ENCODE measurements around the gene C14orf93. TPM values are rescaled to one million over a fixed set of nuclear protein-coding genes. Genes with fewer than 3 reads are reported as not detected.

Gene C14orf93
- total RNA-seq, 3 donors from 2014 or later = 3.6 to 5.4 (median 5.1) TPM

DNA sequence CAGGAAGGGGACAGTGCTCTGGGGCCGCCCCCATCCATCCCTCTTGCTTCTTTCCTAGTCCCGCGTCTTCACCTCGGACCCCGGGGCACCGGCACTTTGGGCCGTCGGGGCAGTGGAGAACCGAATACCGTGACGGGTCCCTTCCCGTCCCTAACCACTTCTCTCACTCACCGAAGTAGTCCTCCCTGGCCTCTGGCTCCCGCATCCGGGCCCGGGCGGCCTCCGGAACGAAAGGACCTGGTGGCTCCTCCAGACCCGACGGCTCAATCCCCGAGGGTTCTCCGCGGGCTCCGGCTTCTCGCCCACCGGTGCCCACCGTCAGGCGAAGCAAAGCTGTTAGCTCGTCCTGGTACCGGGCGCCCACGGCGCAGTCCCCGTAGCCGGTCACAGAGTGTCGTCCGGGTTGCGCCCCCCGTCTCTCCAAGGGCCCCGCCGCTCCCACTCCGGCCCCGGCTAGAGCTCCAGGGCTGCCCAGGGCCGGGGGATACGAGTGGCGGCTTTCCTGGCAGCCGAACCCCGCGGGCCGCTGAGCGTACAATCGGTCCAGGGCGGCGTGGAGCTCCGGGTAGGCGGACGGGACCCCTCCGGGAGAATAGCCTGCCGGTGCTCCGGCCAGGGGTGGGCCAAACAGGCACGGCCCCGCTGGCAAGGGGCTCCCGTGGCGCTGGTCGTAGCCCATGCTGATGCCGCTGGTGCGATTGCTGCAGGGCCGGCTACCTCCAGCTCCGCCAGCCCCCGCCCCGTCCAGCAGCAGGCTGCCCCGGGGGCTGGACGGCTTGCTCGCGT lies 28.7 kb downstream of the C14orf93 start:
- Mint-ChIP-seq H3K4me3 (peak overlapping the region; percentile 58), H3K9me3 (no peaks in the 10 kb centered on the region), H3K4me1 (ENCODE audit: low read depth) (peaks cover 6% of the 10 kb centered on the region), H3K27me3 (ENCODE audit: low read depth) (peaks cover 5% of the 10 kb centered on the region), H3K36me3 (ENCODE audit: insufficient read depth) (no peaks in the 10 kb centered on the region)
- ATAC-seq (peak in 1 of 2 donors; percentile 7), DNase-seq (no peak)

DNA sequence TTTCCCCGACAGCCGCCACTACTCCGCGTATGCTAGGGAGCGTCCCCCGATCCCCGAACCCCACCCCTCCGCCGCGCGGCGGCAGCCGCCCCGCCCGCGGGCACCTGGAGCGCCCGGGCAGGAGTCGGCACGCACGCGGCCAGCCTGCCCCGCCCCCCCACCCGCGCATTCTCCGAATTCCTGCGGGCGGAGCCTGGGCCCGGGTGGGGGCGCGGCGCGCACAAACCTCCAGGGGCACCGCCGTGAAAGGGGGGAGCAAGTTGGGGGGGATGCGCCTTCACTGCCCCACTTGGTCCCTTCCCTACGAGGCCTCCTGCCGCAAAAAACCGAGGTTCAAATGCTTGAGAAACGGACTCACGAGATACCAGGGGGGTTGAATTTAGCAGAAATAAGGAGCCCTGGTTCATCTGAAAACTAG lies 29.3 kb downstream of the C14orf93 start:
- no peaks in the 10 kb centered on the region for H3K36me3 Mint-ChIP-seq (ENCODE audit: insufficient read depth)
- H3K4me3 Mint-ChIP-seq = peak overlapping the region; percentile 58
- DNase-seq (peak; percentile 34), ATAC-seq (peak; percentile 27 to 36)
- no peaks in the 10 kb centered on the region for H3K9me3 Mint-ChIP-seq
- peaks cover 6% of the 10 kb centered on the region for H3K4me1 Mint-ChIP-seq (ENCODE audit: low read depth)
- peaks cover 5% of the 10 kb centered on the region for H3K27me3 Mint-ChIP-seq (ENCODE audit: low read depth)

DNA sequence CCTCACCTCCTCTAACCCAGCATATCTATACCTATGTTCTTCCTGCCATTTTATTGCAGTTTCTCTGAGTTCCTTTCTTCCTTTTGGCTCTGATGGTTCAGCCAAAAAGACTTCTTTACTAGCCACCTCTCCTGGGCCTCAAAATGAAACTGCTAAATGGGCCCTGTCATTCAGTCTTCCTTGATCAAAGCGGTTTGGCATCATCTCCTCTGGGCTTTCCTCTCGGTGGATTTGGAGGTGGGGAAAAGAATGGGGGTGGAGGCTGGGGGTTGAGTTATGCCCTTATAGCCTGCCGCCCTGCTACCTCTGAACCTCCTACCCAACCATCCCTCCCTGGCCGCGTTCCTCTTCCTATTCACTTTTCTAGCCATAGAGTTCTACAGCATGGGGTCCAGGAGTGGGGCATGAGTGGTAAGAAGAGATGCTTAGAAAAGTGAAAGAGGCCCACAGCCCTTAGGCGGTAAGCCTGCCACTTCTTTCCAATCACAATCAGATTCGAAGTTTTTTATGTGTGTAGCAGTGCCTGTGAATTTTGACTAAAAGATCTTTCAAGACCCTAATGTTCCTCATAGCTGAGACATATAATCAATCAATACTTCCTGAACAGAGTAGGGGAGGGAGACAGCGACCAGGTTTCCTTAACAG lies 30.1 kb downstream of the C14orf93 start:
- Mint-ChIP-seq H3K9me3 (no peaks in the 10 kb centered on the region), H3K36me3 (ENCODE audit: insufficient read depth) (no peaks in the 10 kb centered on the region), H3K4me1 (ENCODE audit: low read depth) (peaks cover 6% of the 10 kb centered on the region), H3K27me3 (ENCODE audit: low read depth) (peaks cover 5% of the 10 kb centered on the region), H3K4me3 (peak overlapping the region; percentile 57)
- ATAC-seq (no peak), DNase-seq (no peak)

DNA sequence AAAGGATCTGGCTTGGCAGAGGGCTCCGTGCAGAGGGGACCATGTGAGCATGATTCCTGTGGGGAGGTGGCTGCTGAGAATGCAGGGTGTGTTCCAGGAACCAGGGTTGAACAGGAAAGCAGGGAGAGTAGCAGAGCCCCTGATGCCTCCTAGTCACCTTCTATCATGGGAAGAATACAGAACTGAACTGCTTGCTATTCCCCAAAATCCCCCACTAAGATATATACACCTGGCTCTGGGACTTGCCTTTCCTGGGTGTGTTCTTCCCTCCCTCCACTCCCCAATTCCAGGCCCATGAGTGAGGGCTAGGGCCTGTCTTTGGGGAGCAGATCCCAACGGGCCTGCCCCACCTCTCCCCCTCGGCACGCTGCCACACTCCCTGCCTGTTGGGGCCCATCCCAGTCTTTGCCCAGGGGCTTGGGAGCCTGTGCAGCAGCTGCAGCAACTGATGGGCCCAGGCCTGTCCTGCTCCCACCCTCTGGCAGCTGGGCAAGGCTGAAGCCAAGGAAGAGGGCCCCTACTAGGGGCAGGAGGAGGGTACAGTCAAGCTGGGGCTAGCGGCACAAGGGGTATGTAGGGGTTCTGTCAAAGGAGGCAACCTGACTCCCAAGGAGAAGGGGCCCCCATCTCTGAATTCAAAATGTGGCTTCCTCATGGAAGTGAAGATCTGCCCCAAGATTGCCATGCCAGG lies 30.8 kb downstream of the C14orf93 start:
- Mint-ChIP-seq H3K4me3 (no peak overlapping the region), H3K4me1 (ENCODE audit: low read depth) (peaks cover 6% of the 10 kb centered on the region), H3K9me3 (no peaks in the 10 kb centered on the region), H3K36me3 (ENCODE audit: insufficient read depth) (no peaks in the 10 kb centered on the region), H3K27me3 (ENCODE audit: low read depth) (peaks cover 5% of the 10 kb centered on the region)
- DNase-seq = no peak
- ATAC-seq = no peak

DNA sequence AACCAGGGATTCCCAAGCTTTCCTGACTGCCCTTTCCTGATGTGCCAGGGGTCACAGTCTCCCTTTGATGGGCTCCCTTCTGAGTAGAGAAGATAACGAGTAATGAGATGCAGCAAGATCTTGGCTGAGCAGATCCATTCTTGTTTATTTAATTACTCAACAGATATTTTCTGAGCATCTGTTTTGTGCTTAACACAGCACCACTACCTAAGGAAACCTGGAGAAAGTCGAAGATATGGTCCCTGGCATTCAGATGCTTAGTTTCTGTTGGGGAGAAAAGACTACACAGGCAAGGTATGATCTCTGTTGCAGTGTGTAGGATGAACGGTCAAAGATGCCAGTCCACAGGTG lies 31.5 kb downstream of the C14orf93 start:
- Mint-ChIP-seq H3K4me1 (ENCODE audit: low read depth) (peaks cover 6% of the 10 kb centered on the region), H3K36me3 (ENCODE audit: insufficient read depth) (no peaks in the 10 kb centered on the region), H3K9me3 (no peaks in the 10 kb centered on the region), H3K4me3 (no peak overlapping the region), H3K27me3 (ENCODE audit: low read depth) (peaks cover 5% of the 10 kb centered on the region)
- DNase-seq (no peak), ATAC-seq (no peak)

DNA sequence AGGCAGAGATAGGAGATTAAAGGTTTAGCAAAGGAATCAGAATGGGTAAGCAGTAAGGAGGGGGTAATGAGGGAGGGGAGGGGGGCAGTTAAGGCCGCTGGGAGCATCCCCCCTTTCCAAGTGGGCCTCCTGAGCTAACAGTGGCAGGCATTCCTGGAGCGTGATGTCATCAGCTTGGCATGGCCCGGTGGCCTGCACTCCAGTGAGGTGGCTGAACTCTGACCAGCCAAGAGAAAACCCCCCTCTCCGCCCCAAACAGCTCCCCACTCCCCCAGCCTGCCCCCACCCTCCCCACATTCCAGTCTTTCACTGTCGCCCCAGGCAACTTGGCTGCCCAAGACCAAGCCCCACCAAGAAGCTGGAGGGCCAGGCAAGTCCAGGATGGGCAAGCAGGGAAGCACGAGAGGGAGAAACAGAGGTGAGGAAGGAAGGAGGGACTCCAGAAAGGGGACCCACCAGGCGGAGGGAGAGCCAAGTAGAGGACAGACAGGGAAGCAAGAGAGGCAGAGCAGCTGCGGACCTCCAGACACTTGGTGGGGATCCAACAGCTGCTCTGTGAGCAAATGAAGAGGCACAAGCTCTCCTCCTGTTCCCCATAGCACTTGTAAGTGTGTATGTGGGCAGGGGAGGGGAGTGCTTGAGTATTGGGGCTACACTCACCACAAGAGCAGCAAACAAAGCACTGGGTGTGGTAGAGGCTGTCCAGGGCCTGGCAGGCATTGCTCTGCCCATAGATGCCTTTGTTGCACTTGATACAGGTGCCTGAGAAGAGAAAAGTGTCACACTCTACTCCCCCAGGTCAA lies 32.1 kb downstream of the C14orf93 start:
- Mint-ChIP-seq H3K36me3 (ENCODE audit: insufficient read depth) (no peaks in the 10 kb centered on the region), H3K4me3 (no peak overlapping the region), H3K4me1 (ENCODE audit: low read depth) (peaks cover 6% of the 10 kb centered on the region), H3K27me3 (ENCODE audit: low read depth) (peaks cover 5% of the 10 kb centered on the region), H3K9me3 (no peaks in the 10 kb centered on the region)
- ATAC-seq = no peak
- no peak for DNase-seq

DNA sequence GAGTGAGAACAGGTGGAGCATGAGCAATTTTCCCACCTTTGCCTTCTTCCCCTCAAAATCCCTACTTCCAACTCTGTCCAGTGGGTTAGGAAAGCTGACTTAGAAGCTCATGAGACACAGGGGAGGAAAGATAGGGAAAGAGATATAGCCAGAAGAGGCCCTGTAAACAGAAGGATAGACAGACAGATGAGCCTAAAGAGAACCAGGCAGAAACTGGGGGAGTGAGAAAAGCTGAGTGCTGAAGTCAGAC lies 32.6 kb downstream of the C14orf93 start:
- peaks cover 5% of the 10 kb centered on the region for H3K27me3 Mint-ChIP-seq (ENCODE audit: low read depth)
- ATAC-seq = no peak
- H3K4me1 Mint-ChIP-seq (ENCODE audit: low read depth) = peaks cover 6% of the 10 kb centered on the region
- DNase-seq = no peak
- H3K9me3 Mint-ChIP-seq = no peaks in the 10 kb centered on the region
- H3K36me3 Mint-ChIP-seq (ENCODE audit: insufficient read depth) = no peaks in the 10 kb centered on the region
- no peak overlapping the region for H3K4me3 Mint-ChIP-seq

DNA sequence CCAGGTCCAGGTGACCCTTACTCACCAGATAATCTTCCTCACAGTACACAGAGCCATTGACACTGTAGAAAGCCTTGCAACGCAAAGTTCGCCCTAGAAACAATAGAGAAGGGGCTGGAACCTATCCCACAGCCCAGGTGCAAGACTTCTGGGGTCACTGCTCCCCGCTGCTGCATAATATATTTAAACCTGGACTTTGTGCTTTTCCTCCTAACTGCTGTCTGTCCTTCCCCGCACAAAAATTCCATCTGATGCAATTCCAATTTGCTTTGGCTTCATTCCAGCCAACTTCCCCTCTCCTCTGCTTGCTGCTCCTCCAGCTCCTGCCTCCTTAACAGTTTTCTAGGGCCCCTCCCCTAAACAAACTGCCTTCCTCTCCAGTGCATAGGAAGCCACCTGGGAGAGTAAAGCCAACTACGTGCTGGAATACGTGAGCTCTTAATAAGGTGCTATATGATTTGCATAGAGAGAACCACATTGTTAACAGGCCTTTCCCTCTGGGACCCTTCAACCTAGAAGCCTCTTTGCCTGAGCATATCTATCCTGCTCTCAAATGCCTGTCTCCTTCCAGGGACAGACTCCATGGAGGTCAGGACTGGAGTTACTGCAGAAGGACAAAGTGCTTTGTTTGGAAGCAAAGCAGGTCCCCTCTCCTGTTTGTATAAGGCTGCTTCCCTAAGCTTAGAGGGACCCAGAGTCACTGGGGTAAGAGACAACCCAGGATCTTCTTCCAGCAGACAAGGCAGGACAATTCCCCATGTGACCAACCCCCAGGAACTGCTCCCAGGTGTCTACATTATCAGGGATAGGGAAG lies 33.1 kb downstream of the C14orf93 start:
- Mint-ChIP-seq H3K36me3 (ENCODE audit: insufficient read depth) (no peaks in the 10 kb centered on the region), H3K9me3 (no peaks in the 10 kb centered on the region), H3K4me1 (ENCODE audit: low read depth) (peaks cover 6% of the 10 kb centered on the region), H3K27me3 (ENCODE audit: low read depth) (peaks cover 5% of the 10 kb centered on the region), H3K4me3 (no peak overlapping the region)
- ATAC-seq = no peak
- DNase-seq = no peak

DNA sequence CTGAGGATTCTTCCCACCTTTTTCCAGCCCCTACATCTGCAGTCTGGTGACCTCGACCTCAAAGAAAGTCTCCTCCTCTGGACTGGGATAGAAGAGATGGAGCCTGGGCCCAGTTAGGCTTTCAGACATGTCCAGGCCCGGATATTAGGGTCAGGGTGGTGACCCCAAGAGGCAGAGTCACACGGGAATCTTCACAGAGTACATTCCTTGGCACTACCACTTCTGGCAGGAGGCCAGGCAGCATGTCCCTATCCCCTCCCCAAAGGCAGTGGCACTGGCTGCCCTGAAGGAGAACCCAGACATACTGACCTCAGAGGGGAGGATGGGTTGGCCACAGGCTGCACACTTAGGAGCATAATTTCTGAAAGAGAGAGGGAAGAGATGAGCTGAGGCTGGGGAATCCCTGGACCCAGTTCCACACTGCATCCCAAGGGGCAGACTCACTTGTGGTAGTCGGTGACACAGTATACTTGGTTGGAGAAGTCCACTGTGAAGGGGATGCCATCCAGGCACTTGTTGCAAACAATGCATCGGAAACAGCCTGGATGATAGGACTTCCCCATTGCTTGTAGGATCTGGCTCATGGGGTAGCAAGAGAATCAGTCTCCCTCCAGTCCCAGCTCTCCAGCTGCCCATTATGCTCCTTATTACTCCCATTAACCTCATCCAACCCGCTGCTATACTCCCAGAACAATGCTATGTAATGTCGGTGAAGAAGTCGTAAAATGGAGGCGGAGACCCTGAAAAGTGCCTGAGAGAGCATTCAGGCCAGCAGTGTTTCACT lies 35.2 kb downstream of the C14orf93 start:
- H3K4me1 Mint-ChIP-seq (ENCODE audit: low read depth) = no peaks in the 10 kb centered on the region
- ATAC-seq = no peak

DNA sequence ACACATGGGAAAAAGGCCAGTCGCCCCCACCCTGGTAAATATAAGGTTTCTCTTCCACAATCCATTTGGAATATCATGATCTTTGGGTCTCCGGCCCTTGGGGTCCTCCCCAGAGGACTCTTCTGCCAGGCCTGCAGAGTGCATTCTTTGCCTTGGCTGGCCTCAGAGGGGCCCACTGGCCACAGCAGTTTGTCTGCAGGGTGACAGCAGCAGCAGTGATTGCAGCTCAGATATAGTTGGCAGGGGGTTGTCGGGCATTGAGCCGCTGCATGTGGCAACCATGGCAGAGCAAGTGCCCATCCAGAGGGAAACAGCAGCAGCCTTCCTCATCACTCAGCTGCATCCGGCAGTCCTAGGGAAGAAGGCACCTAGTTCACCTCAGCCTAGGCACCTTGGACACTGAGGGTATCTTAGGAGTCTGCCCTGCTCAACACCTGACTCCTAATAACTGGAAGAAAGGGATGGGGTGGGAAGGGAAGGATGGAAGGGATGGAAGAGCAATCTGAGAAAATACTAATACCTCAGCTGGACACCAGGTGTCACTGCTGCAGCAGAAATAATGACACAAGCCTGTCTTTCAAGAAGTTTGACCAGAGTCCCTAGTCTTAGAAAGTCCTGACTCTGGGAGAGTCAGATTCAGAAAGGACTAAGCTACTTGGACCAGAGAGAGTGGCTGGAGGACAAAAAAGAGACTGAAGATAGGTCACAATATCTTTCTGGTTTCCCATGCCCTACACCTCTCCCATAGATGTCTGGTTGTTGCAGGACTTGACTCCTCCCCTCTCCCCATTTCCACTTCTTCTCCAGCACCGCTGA lies 36.5 kb downstream of the C14orf93 start:
- no peaks in the 10 kb centered on the region for H3K27me3 Mint-ChIP-seq (ENCODE audit: low read depth)
- ATAC-seq = peak; percentile 40 to 66
- H3K9me3 Mint-ChIP-seq = no peaks in the 10 kb centered on the region
- DNase-seq = peak; percentile 31
- H3K36me3 Mint-ChIP-seq (ENCODE audit: insufficient read depth) = no peaks in the 10 kb centered on the region
- H3K4me3 Mint-ChIP-seq = no peak overlapping the region
- no peaks in the 10 kb centered on the region for H3K4me1 Mint-ChIP-seq (ENCODE audit: low read depth)

More for the DNA sequence above, 35.2 kb downstream of the C14orf93 start:
- Mint-ChIP-seq H3K4me3 (no peak overlapping the region), H3K27me3 (ENCODE audit: low read depth) (no peaks in the 10 kb centered on the region), H3K36me3 (ENCODE audit: insufficient read depth) (no peaks in the 10 kb centered on the region), H3K9me3 (no peaks in the 10 kb centered on the region)
- DNase-seq = no peak

DNA sequence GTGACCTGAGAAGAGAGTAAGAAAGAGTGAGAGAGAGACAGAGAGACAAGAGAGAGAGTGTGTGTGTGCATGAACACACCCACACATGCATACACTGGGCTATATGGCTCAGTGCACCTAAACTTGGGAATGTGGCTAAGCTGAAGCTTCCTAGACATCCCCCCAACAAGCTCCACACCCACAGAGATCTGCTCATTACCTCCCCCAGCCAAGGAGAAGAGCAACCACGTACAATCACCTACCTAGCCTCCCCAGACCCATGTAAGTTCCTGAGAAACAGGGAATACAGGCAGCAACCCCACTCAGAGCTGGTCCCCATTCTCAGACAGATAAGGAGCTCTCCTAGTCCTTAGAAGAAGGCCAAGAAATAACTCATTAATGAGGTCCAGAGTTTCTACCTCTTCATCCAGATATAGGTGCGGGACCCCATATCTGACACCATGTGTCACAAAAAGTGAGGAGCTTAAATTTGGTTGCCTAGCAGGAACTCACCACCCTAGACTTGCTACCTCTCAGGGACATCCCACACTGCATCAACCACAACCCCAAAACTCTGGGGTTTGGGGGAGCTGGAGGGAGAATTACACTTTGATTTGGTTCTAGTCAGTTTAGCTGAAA lies 37.5 kb downstream of the C14orf93 start:
- ATAC-seq (no peak), DNase-seq (no peak)
- Mint-ChIP-seq H3K9me3 (no peaks in the 10 kb centered on the region), H3K4me1 (ENCODE audit: low read depth) (no peaks in the 10 kb centered on the region), H3K4me3 (no peak overlapping the region), H3K36me3 (ENCODE audit: insufficient read depth) (no peaks in the 10 kb centered on the region), H3K27me3 (ENCODE audit: low read depth) (no peaks in the 10 kb centered on the region)

DNA sequence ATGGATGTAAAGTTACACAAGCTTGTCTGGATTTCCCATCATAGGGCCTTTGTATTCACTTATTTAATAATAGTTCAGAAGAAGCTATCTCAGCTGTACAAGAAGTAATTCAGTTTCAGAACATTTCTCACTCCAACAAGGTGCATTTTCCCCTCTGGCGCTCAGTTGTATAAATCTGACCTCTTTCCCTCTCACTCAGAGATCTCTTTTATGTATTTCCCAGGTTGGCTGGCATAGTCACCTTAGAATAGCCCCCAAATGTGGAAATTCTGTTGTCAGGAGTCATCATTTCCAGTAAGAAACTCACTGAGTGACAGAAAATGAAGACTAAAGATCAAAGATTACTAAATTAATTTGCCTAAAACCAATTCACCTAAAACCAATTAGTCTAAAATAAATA lies 38.8 kb downstream of the C14orf93 start:
- H3K4me1 Mint-ChIP-seq (ENCODE audit: low read depth) = no peaks in the 10 kb centered on the region

More for the DNA sequence above, 38.8 kb downstream of the C14orf93 start:
- DNase-seq = no peak
- no peaks in the 10 kb centered on the region for H3K27me3 Mint-ChIP-seq (ENCODE audit: low read depth)
- ATAC-seq = no peak
- no peaks in the 10 kb centered on the region for H3K36me3 Mint-ChIP-seq (ENCODE audit: insufficient read depth)
- H3K4me3 Mint-ChIP-seq = no peak overlapping the region
- H3K9me3 Mint-ChIP-seq = no peaks in the 10 kb centered on the region

Measured in activated T-cell treated with anti-CD3 and anti-CD28 coated beads, Interleukin-2, amount 50 U/mL, for 4 hours (primary cell).